Body of pancreas (tissue), 4 donors: ENCODE results near the gene FCAMR.

Source experiments
- POLR2A ChIP-seq, 3 donors: fragments of 450-650 bp; IDR thresholded peaks; one replicate each; pipeline ENCODE4 v1.6.1; 2016; ENCODE audit warnings: antibody characterized with exemption in 3 of 3, mild to moderate bottlenecking in 2 of 3
- TF ChIP-seq, protein P1 (sequence below), 7 experiments: fragments of 450-650 bp in 4 of 7; fragments of 200-600 bp in 3 of 7; sonication (generic) in 3 of 7; IDR thresholded peaks; one replicate each; pipeline ENCODE4 v1.5.1; 2016 to 2019; ENCODE audit warnings: antibody characterized with exemption in 7 of 7

DNA sequence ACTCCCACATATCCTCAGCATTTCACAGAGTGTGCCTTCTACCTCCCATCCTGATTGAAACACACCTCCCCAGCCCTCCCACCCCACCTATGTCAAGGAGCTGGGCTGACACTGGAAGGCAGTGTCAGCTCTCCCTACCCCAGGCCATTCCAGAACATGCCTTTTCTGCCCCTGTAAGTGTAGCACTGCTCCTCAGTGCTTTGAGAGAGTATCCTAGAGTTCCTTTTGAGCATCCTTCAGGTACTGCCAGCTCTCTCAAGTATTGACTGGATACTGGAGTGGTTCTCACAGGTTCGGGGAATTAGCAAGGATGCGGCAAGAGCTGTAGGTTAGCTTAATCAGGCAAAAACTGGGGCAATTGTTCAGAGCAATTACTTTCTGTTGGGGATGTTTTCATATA is 40.5 kb upstream of the FCAMR start:
- TF ChIP-seq POLR2A (IDR thresholded peaks at IDR 0.05), result no peak
- TF ChIP-seq, protein P1, sequence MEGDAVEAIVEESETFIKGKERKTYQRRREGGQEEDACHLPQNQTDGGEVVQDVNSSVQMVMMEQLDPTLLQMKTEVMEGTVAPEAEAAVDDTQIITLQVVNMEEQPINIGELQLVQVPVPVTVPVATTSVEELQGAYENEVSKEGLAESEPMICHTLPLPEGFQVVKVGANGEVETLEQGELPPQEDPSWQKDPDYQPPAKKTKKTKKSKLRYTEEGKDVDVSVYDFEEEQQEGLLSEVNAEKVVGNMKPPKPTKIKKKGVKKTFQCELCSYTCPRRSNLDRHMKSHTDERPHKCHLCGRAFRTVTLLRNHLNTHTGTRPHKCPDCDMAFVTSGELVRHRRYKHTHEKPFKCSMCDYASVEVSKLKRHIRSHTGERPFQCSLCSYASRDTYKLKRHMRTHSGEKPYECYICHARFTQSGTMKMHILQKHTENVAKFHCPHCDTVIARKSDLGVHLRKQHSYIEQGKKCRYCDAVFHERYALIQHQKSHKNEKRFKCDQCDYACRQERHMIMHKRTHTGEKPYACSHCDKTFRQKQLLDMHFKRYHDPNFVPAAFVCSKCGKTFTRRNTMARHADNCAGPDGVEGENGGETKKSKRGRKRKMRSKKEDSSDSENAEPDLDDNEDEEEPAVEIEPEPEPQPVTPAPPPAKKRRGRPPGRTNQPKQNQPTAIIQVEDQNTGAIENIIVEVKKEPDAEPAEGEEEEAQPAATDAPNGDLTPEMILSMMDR (IDR thresholded peaks at IDR 0.05), result no peak
